NCI-H446 (cell line): ENCODE results near the gene CDK9.

ENCODE experiments used
- DNase-seq, 2 experiments: peaks; one replicate each; lab custom pipeline; 2025; lab: John Stamatoyannopoulos, UW

CDK9 gene

GRCh38 chr9:127803507-127804352 lies 17.9 kb downstream of the CDK9 start:
- DNase-seq = peak in 1 of 2 experiments; percentile 10

GRCh38 chr9:127805620-127806019 lies 19.8 kb downstream of the CDK9 start:
- no peak for DNase-seq

- DNase-seq = no peak
These were observed 21.0 kb downstream of the CDK9 start for GRCh38 chr9:127806871-127807270.

- DNase-seq = no peak
These were observed 22.6 kb downstream of the CDK9 start for GRCh38 chr9:127808347-127809001.

GRCh38 chr9:127809002-127809539 lies 23.2 kb downstream of the CDK9 start:
- DNase-seq = no peak

GRCh38 chr9:127809540-127810377 lies 23.9 kb downstream of the CDK9 start:
- no peak for DNase-seq

GRCh38 chr9:127810378-127811187 lies 24.7 kb downstream of the CDK9 start:
- no peak for DNase-seq

- DNase-seq = no peak
These were observed 26.2 kb downstream of the CDK9 start for GRCh38 chr9:127812011-127812410.

- DNase-seq = no peak
These were observed 27.3 kb downstream of the CDK9 start for GRCh38 chr9:127812936-127813675.

- no peak for DNase-seq
These were observed 27.9 kb downstream of the CDK9 start for GRCh38 chr9:127813686-127814226.

- DNase-seq = no peak
These were observed 29.0 kb downstream of the CDK9 start for GRCh38 chr9:127814619-127815511.

- DNase-seq = no peak
These were observed 29.9 kb downstream of the CDK9 start for GRCh38 chr9:127815512-127816361.

GRCh38 chr9:127816362-127816725 lies 30.5 kb downstream of the CDK9 start:
- DNase-seq = no peak

- DNase-seq = no peak
These were observed 30.9 kb downstream of the CDK9 start for GRCh38 chr9:127816728-127817127.

GRCh38 chr9:127817881-127818434 lies 32.1 kb downstream of the CDK9 start:
- DNase-seq = peak in 1 of 2 experiments; percentile 14

- DNase-seq = no peak
These were observed 32.7 kb downstream of the CDK9 start for GRCh38 chr9:127818574-127818973.

- DNase-seq = no peak
These were observed 36.3 kb downstream of the CDK9 start for GRCh38 chr9:127822108-127822507.
